Retinal pigment epithelial cell (primary cell): ENCODE results near the gene FBXO34.
A peak's percentile ranks its signal among the peaks of the same experiment; 100 is the strongest.

Experiments used
- DNase-seq: peaks from one replicate; pipeline ENCODE4 v3.0.0-alpha.2; 2010; ENCODE audit warnings: low read depth
- H3K4me3 ChIP-seq: 2 replicates; pipeline ENCODE4 v1.5.1; 2011; ENCODE audit warnings: mild to moderate bottlenecking, low read length, control low read depth, moderate library complexity
- TF ChIP-seq, protein P1 (sequence below): conservative IDR thresholded peaks from 2 replicates; pipeline ENCODE4 v1.5.1; 2011; ENCODE audit warnings: low read depth, low read length, control low read depth, inconsistent platforms

FBXO34 gene

DNA sequence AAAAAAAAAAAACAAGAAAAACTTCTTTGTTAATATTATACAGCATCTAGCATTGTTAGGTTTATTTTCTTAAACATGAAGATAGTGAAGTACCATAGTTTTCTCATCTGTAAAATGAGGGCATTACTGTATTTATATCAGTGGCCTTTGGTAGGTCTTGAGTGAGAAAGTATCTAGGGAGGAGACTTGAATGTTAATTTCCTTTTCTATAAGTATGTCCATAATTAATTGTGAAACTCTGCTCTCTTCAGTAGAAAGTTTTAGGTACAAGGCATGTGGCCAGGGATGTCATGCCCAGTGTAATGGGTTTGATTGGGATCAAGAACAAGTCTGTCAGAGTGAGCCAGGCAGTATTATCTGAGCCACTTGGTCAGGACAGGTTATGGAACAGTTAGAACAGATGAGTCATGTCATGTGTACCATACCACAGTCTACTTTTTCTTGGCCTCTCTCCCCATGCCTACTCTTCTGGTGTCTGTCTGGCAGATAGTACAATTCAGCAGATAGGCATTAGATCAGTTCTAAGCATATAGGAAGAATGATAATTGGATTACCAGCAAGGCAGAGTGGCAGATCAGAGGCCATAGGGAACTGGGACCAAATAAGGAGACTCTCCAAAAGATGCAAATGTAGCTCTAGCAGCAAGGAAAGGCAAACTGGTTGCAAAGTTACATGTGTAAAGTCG, 30.4 kb downstream of the FBXO34 start:
- DNase-seq = peak; percentile 24
- H3K4me3 ChIP-seq = no peak overlapping the region
- TF ChIP-seq, protein P1, sequence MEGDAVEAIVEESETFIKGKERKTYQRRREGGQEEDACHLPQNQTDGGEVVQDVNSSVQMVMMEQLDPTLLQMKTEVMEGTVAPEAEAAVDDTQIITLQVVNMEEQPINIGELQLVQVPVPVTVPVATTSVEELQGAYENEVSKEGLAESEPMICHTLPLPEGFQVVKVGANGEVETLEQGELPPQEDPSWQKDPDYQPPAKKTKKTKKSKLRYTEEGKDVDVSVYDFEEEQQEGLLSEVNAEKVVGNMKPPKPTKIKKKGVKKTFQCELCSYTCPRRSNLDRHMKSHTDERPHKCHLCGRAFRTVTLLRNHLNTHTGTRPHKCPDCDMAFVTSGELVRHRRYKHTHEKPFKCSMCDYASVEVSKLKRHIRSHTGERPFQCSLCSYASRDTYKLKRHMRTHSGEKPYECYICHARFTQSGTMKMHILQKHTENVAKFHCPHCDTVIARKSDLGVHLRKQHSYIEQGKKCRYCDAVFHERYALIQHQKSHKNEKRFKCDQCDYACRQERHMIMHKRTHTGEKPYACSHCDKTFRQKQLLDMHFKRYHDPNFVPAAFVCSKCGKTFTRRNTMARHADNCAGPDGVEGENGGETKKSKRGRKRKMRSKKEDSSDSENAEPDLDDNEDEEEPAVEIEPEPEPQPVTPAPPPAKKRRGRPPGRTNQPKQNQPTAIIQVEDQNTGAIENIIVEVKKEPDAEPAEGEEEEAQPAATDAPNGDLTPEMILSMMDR = no peak

DNA sequence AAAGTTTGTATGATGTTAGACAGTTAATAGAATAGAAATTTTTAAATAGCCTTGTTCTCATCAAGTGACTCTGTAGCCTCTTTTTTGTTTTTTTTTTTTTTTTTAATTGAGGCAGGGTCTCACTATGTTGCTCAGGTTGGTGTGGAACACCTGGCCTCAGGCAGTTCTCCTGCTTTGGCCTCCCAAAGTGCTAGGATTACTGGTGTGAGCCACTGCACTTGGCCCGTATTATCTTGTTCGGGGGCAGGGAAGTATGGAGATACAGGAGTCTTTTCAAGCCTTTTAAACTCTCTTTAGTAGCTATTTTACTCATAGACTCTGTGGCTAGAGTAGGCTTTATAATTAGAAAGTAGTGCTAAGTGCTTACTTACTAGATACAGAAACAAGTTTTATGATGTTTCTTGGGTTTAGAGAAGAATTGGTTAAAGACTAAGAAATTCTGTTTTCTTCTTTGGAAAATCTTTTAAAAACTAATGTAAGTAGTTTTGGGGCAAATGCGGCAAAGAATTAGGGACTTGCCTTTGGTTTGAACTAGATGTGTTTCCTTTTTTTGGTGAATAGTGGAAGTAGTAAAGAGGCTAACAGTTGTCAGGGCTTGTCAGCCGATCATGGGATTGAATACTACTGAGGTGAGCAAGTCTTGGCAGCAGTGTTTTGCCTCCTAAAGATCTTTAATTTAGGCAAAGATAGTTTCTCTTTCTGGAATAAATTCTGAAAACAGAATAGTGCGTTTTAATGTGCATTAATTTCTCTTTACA, 31.3 kb downstream of the FBXO34 start:
- H3K4me3 ChIP-seq = no peak overlapping the region
- TF ChIP-seq, protein P1 = no peak
- no peak for DNase-seq

GRCh38 chr14:55303125-55303499, 31.9 kb downstream of the FBXO34 start:
- no peak overlapping the region for H3K4me3 ChIP-seq
- DNase-seq = no peak
- TF ChIP-seq, protein P1 = no peak

GRCh38 chr14:55303691-55304145, 32.5 kb downstream of the FBXO34 start:
- H3K4me3 ChIP-seq = no peak overlapping the region
- DNase-seq = no peak
- TF ChIP-seq, protein P1 = no peak

DNA sequence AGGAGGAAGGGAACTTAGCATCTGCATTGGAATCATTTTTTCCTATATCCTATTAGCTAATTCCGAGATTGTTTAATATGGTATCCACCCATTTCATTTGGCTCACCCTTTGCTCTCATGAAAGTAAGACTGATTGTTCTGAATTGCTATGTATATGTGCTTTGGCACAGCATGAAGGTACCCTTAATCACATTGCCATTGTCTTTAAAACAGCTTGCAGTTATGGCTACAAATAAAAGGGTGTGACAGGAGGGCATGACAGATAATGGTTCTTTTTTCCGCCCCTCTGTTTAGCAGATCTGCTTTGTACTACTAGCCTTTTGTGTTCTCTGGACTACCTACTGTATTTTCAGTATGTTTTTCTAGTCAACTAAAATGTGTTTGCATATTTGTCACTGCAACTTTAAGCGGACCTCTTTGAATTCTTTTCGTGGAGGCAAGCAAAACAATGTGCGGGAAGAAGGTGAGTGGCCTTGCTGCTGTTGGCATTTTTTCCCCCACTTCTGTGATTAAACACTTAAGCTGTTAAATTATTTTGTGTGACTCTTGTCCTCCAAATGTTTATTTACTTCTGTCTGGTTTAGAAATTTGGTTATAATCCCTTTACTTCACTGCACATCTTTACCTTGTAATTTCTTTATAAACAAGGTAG, 35.8 kb downstream of the FBXO34 start:
- DNase-seq = no peak
- H3K4me3 ChIP-seq = no peak overlapping the region
- TF ChIP-seq, protein P1 = no peak

DNA sequence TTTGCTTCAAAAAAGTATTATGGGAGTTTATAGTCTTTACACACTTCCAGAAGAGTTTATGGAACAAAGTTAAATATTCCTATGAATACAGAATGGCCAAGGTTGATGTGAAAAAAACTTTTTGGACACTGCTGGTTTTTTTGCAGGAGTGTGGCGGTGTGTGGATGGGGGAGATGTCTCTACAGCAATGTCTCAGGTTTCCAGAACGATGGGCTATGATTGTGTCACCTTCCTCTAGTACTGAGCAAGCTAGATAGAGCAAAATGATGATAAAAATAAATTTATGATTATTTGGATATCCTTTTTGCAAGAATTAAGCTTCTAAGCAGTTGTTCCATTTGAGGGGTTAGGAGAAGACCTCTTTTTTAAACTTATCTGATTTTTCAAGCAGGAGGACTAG, 37.9 kb downstream of the FBXO34 start:
- H3K4me3 ChIP-seq = no peak overlapping the region
- no peak for DNase-seq
- TF ChIP-seq, protein P1 = no peak
